ENCODE measurements around the gene OR2AG2. TPM values are rescaled to one million over a fixed set of nuclear protein-coding genes. Genes with fewer than 3 reads are reported as not detected.

Gene OR2AG2
- total RNA-seq, 1 experiment from 2014 or later: 0.37 TPM

- ChIA-PET POLR2A (interaction anchor here (0.7 kb wide), 1 partner anchor 1354 kb away, joined by 3 read pairs; no protein-coding TSS in a partner anchor), CTCF (interaction anchor here (1.2 to 6.5 kb wide), 4 partner anchors 8 to 697 kb away, joined by 3 to 73 read pairs (median 18); no protein-coding TSS in a partner anchor)
- no peaks in the 10 kb centered on the region for H3K4me1 Mint-ChIP-seq (ENCODE audit: insufficient read depth, unreplicated experiment)
These were observed 26.8 kb downstream of the OR2AG2 start for GRCh38 chr11:6745018-6745417.

GRCh38 chr11:6742260-6742659 lies 29.5 kb downstream of the OR2AG2 start:
- TF ChIP-seq CTCF (IDR thresholded peaks at IDR 0.05; ENCODE audit: unreplicated experiment): no peak
- Mint-ChIP-seq H3K36me3 (ENCODE audit: insufficient read depth, unreplicated experiment) (no peaks in the 10 kb centered on the region), H3K4me1 (ENCODE audit: insufficient read depth, unreplicated experiment) (no peaks in the 10 kb centered on the region), H3K4me3 (ENCODE audit: unreplicated experiment) (no peak overlapping the region), H3K9me3 (ENCODE audit: unreplicated experiment) (no peaks in the 10 kb centered on the region), H3K27ac (ENCODE audit: low read depth, unreplicated experiment) (no peak overlapping the region), H3K27me3 (ENCODE audit: insufficient read depth, unreplicated experiment) (peaks cover 38% of the 10 kb centered on the region)
- no TSS peak for BruUV-seq (replicated peaks)
- CTCF ChIA-PET: interaction anchor here (0.6 to 1.3 kb wide), 3 partner anchors 13 to 31 kb away, joined by 3 to 7 read pairs (median 3); no protein-coding TSS in a partner anchor
- POLR2A ChIA-PET: no interaction called here
- intact Hi-C loops (cut with micrococcal nuclease): no loop called here
- no peak for DNase-seq (ENCODE audit: unreplicated experiment)

More at GRCh38 chr11:6745018-6745417, 26.8 kb downstream of the OR2AG2 start:
- intact Hi-C loops (cut with micrococcal nuclease): no loop called here
- Mint-ChIP-seq H3K4me3 (ENCODE audit: unreplicated experiment) (no peak overlapping the region), H3K9me3 (ENCODE audit: unreplicated experiment) (no peaks in the 10 kb centered on the region), H3K36me3 (ENCODE audit: insufficient read depth, unreplicated experiment) (no peaks in the 10 kb centered on the region), H3K27me3 (ENCODE audit: insufficient read depth, unreplicated experiment) (peaks cover 29% of the 10 kb centered on the region), H3K27ac (ENCODE audit: low read depth, unreplicated experiment) (no peak overlapping the region)
- DNase-seq (ENCODE audit: unreplicated experiment): no peak
- no TSS peak for BruUV-seq (replicated peaks)
- TF ChIP-seq CTCF (IDR thresholded peaks at IDR 0.05; ENCODE audit: unreplicated experiment): no peak

- POLR2A ChIA-PET: no interaction called here
- no peak for DNase-seq (ENCODE audit: unreplicated experiment)
- no peak overlapping the region for H3K27ac Mint-ChIP-seq (ENCODE audit: low read depth, unreplicated experiment)
- TF ChIP-seq CTCF (IDR thresholded peaks at IDR 0.05; ENCODE audit: unreplicated experiment): no peak
- peaks cover 38% of the 10 kb centered on the region for H3K27me3 Mint-ChIP-seq (ENCODE audit: insufficient read depth, unreplicated experiment)
- no peaks in the 10 kb centered on the region for H3K36me3 Mint-ChIP-seq (ENCODE audit: insufficient read depth, unreplicated experiment)
- no peaks in the 10 kb centered on the region for H3K4me1 Mint-ChIP-seq (ENCODE audit: insufficient read depth, unreplicated experiment)
- intact Hi-C loops (cut with micrococcal nuclease): no loop called here
- no TSS peak for BruUV-seq (replicated peaks)
- CTCF ChIA-PET: interaction anchor here (0.6 to 4.8 kb wide), 17 partner anchors 8 to 1716 kb away, joined by 3 to 96 read pairs (median 7); no protein-coding TSS in a partner anchor
- no peak overlapping the region for H3K4me3 Mint-ChIP-seq (ENCODE audit: unreplicated experiment)
- H3K9me3 Mint-ChIP-seq (ENCODE audit: unreplicated experiment): no peaks in the 10 kb centered on the region
These were observed 33.2 kb downstream of the OR2AG2 start for GRCh38 chr11:6738590-6738989.

GRCh38 chr11:6737872-6738466 lies 33.8 kb downstream of the OR2AG2 start:
- peak; percentile 60 for DNase-seq (ENCODE audit: unreplicated experiment)
- Mint-ChIP-seq H3K27ac (ENCODE audit: low read depth, unreplicated experiment) (no peak overlapping the region), H3K4me3 (ENCODE audit: unreplicated experiment) (no peak overlapping the region), H3K9me3 (ENCODE audit: unreplicated experiment) (no peaks in the 10 kb centered on the region), H3K27me3 (ENCODE audit: insufficient read depth, unreplicated experiment) (peaks cover 33% of the 10 kb centered on the region), H3K4me1 (ENCODE audit: insufficient read depth, unreplicated experiment) (no peaks in the 10 kb centered on the region), H3K36me3 (ENCODE audit: insufficient read depth, unreplicated experiment) (no peaks in the 10 kb centered on the region)
- TF ChIP-seq CTCF (IDR thresholded peaks at IDR 0.05; ENCODE audit: unreplicated experiment): peak; percentile 36
- CTCF ChIA-PET: interaction anchor here (0.5 to 4.8 kb wide), 34 partner anchors 8 to 1715 kb away, joined by 3 to 96 read pairs (median 4); partner anchors contain the start of gene OR2AG1
- BruUV-seq (replicated peaks): no TSS peak
- intact Hi-C loops (cut with micrococcal nuclease): no loop called here
- POLR2A ChIA-PET: no interaction called here

All from MCF 10A (cell line).